Testis (tissue), 3 donors: ENCODE measurements around the gene PHF13. TPM values are rescaled to one million over a fixed set of nuclear protein-coding genes. Genes with fewer than 3 reads are reported as not detected.
"Not testable (repeated sequence)": the region's sequence is repeated elsewhere in the genome, so short reads cannot be mapped to it uniquely, and the experiment has no call there.

Experiments used
- DNase-seq: peaks from one replicate; pipeline ENCODE4 v3.0.0-alpha.2; 2019
- H3K27ac ChIP-seq, 2 donors: fragments of 200-600 bp; sonication (generic); one replicate each; pipeline ENCODE4 v1.5.1; 2019
- H3K27me3 ChIP-seq: fragments of 200-600 bp; sonication (generic); one replicate; pipeline ENCODE4 v1.5.1; 2019
- H3K36me3 ChIP-seq: fragments of 200-600 bp; sonication (generic); one replicate; pipeline ENCODE4 v1.5.1; 2017; ENCODE audit warnings: low read depth; ENCODE audit errors: missing control alignments
- H3K4me1 ChIP-seq: fragments of 200-600 bp; sonication (generic); one replicate; pipeline ENCODE4 v1.5.1; 2019
- H3K4me3 ChIP-seq, 2 donors: fragments of 200-600 bp; sonication (generic); one replicate each; pipeline ENCODE4 v1.5.1; 2017 to 2019
- H3K9me3 ChIP-seq: fragments of 200-600 bp; sonication (generic); one replicate; pipeline ENCODE4 v1.5.1; 2017
- CTCF ChIP-seq, 3 experiments: fragments of 450-650 bp in 2 of 3; fragments of 200-600 bp in 1 of 3; sonication (generic) in 1 of 3; IDR thresholded peaks; one replicate each; pipeline ENCODE4 v1.5.1; 2016 to 2019; ENCODE audit warnings: antibody characterized with exemption in 3 of 3, mild to moderate bottlenecking in 2 of 3, moderate library complexity in 1 of 3
- POLR2A ChIP-seq: fragments of 450-650 bp; IDR thresholded peaks from one replicate; pipeline ENCODE4 v1.6.1; 2017; ENCODE audit warnings: antibody characterized with exemption, mild to moderate bottlenecking, moderate library complexity
- WGBS, 2 donors: methylation state at CpG; one replicate each; pipeline ENCODE4 v1.1.5; 2018; 5-methylcytosine and 5-hydroxymethylcytosine counted together
- intact Hi-C: fragments of 100-400 bp; cut with DNase I; formaldehyde crosslinking; loops from one replicate; pipeline ENCODE4 v1.15.1; 2023; ENCODE audit warnings: low total_unique reads
- polyA plus RNA-seq: library from polyadenylated mRNA; stranded (reverse); fragments of 350-450 nt; fragmentation: Illumina TruSeq; extraction: RNeasy Lipid Tissue Mini Kit (QIAGEN cat#74804); gene quantifications from one replicate; pipeline ENCODE4 v1.2.3, GENCODE V29; 2014; ENCODE audit warnings: low read depth, low replicate concordance; ENCODE audit not compliant: insufficient read depth
- total RNA-seq, 2 donors: library from RNA; depleted of rRNA; stranded (reverse); fragments of >200 nt; gene quantifications; one replicate each; pipeline ENCODE4 v1.2.3, GENCODE V29; 2016

Gene PHF13
- total and polyA plus RNA-seq, 3 donors from 2014 or later: 70.8 to 94.3 (median 88.1) TPM

GRCh38 chr1:6635161-6635909 is 21.8 kb downstream of the PHF13 start:
- WGBS, 2 donors: 78 to 80% methylated on average over 17 to 20 of the region's 20 CpGs
- no peaks in the 10 kb centered on the region for H3K36me3 ChIP-seq
- peaks cover 7% of the 10 kb centered on the region for H3K4me1 ChIP-seq
- TF ChIP-seq CTCF (IDR thresholded peaks at IDR 0.05): no peak
- no peak for TF ChIP-seq POLR2A
- no peak overlapping the region for H3K4me3 ChIP-seq
- intact Hi-C loops: no loop called here
- DNase-seq: peak; percentile 53
- H3K9me3 ChIP-seq: no peaks in the 10 kb centered on the region
- H3K27ac ChIP-seq: no peak overlapping the region
- no peaks in the 10 kb centered on the region for H3K27me3 ChIP-seq

- Histone ChIP-seq H3K36me3 (no peaks in the 10 kb centered on the region), H3K9me3 (no peaks in the 10 kb centered on the region), H3K27ac (no peak overlapping the region), H3K4me3 (no peak overlapping the region), H3K4me1 (peaks cover 7% of the 10 kb centered on the region), H3K27me3 (no peaks in the 10 kb centered on the region)
- no peak for DNase-seq
- intact Hi-C loops: no loop called here
- 67 to 76% methylated on average over 13 to 16 of the region's 16 CpGs for whole genome bisulfite sequencing, 2 donors
- TF ChIP-seq POLR2A (no peak), CTCF (IDR thresholded peaks at IDR 0.05) (no peak)
Measured at GRCh38 chr1:6635910-6636760, 22.6 kb downstream of the PHF13 start.

GRCh38 chr1:6636778-6637177 is 23.2 kb downstream of the PHF13 start:
- intact Hi-C loops, H3K9me3 ChIP-seq, DNase-seq, H3K27me3 ChIP-seq, H3K36me3 ChIP-seq, H3K4me1 ChIP-seq, H3K27ac ChIP-seq, H3K4me3 ChIP-seq: not testable (repeated sequence)
- WGBS, 2 donors: 93 to 98% methylated on average over 6 of the region's 6 CpGs

- no peaks in the 10 kb centered on the region for H3K9me3 ChIP-seq
- TF ChIP-seq CTCF (IDR thresholded peaks at IDR 0.05) (no peak), POLR2A (no peak)
- 90 to 95% methylated on average over 9 of the region's 9 CpGs for WGBS, 2 donors
- peak overlapping the region in 1 of 2 donors; percentile 27 for H3K27ac ChIP-seq
- no peak overlapping the region for H3K4me3 ChIP-seq
- DNase-seq: no peak
- H3K27me3 ChIP-seq: no peaks in the 10 kb centered on the region
- no peaks in the 10 kb centered on the region for H3K36me3 ChIP-seq
- peaks cover 7% of the 10 kb centered on the region for H3K4me1 ChIP-seq
- intact Hi-C loops: no loop called here
Measured at GRCh38 chr1:6637770-6638169, 24.2 kb downstream of the PHF13 start.

GRCh38 chr1:6638226-6638625 is 24.7 kb downstream of the PHF13 start:
- Histone ChIP-seq H3K36me3 (no peaks in the 10 kb centered on the region), H3K9me3 (no peaks in the 10 kb centered on the region), H3K27ac (peak overlapping the region in 1 of 2 donors; percentile 27), H3K4me1 (peaks cover 7% of the 10 kb centered on the region), H3K4me3 (no peak overlapping the region), H3K27me3 (no peaks in the 10 kb centered on the region)
- DNase-seq: peak; percentile 87
- 60 to 76% methylated on average over 18 of the region's 18 CpGs for WGBS, 2 donors
- intact Hi-C loops: no loop called here
- TF ChIP-seq POLR2A (no peak), CTCF (IDR thresholded peaks at IDR 0.05) (no peak)

GRCh38 chr1:6640867-6641266 is 27.3 kb downstream of the PHF13 start:
- H3K4me3 ChIP-seq, DNase-seq, H3K36me3 ChIP-seq, H3K27ac ChIP-seq, H3K27me3 ChIP-seq, intact Hi-C loops, H3K9me3 ChIP-seq, H3K4me1 ChIP-seq: not testable (repeated sequence)
- WGBS, 2 donors: 85 to 93% methylated on average over 3 of the region's 3 CpGs
